DOHH2 (cell line): Measurements from ENCODE around the gene NIM1K.
"Not testable (repeated sequence)": the region's sequence is repeated elsewhere in the genome, so short reads cannot be mapped to it uniquely, and the experiment has no call there.

ENCODE experiments used
- H3F3A ChIP-seq: fragments of 200-600 bp; sonication (generic), shearing (Covaris generic); 2 replicates; pipeline ENCODE4 v1.6.0; 2016; ENCODE audit warnings: antibody characterized with exemption, mild to moderate bottlenecking; ENCODE audit not compliant: control insufficient read depth, insufficient read depth
- H3K27ac ChIP-seq: fragments of 200-600 bp; sonication (generic); 2 replicates; pipeline ENCODE4 v1.5.1; 2014; ENCODE audit warnings: low read depth, mild to moderate bottlenecking, low read length, moderate library complexity
- H3K27me3 ChIP-seq: fragments of 200-600 bp; sonication (generic); 2 replicates; pipeline ENCODE4 v1.6.1; 2014; ENCODE audit warnings: mild to moderate bottlenecking, low read length, mixed read lengths; ENCODE audit not compliant: control insufficient read depth
- H3K36me3 ChIP-seq: fragments of 200-600 bp; sonication (generic); 2 replicates; pipeline ENCODE4 v1.6.1; 2014; ENCODE audit warnings: mild to moderate bottlenecking, low read length, moderate library complexity, mixed read lengths; ENCODE audit not compliant: control insufficient read depth
- H3K4me1 ChIP-seq: fragments of 200-600 bp; sonication (generic); 2 replicates; pipeline ENCODE4 v1.6.1; 2014; ENCODE audit warnings: mild to moderate bottlenecking, low read length, mixed read lengths; ENCODE audit not compliant: control insufficient read depth
- H3K4me2 ChIP-seq: fragments of 200-600 bp; sonication (generic); 2 replicates; pipeline ENCODE4 v1.6.0; 2014; ENCODE audit warnings: mild to moderate bottlenecking, low read length, moderate library complexity
- H3K4me3 ChIP-seq: fragments of 200-600 bp; sonication (generic); 2 replicates; pipeline ENCODE4 v1.5.1; 2014; ENCODE audit warnings: mild to moderate bottlenecking, low read length, mixed read lengths
- H3K79me2 ChIP-seq: fragments of 200-600 bp; sonication (generic); 2 replicates; pipeline ENCODE4 v1.6.1; 2014; ENCODE audit warnings: mild to moderate bottlenecking, low read length, mixed read lengths; ENCODE audit not compliant: control insufficient read depth
- H3K9me2 ChIP-seq: fragments of 200-600 bp; sonication (generic); replicated peaks from 2 replicates; pipeline ENCODE4 v1.6.1; 2014; ENCODE audit warnings: mild to moderate bottlenecking, low read length, mixed read lengths; ENCODE audit not compliant: control insufficient read depth
- H3K9me3 ChIP-seq: fragments of 200-600 bp; sonication (generic); 2 replicates; pipeline ENCODE4 v1.6.1; 2014; ENCODE audit warnings: antibody characterized with exemption, low read length, mixed read lengths; ENCODE audit not compliant: control insufficient read depth, insufficient read depth
- H4K20me1 ChIP-seq: fragments of 200-600 bp; sonication (generic); 2 replicates; pipeline ENCODE4 v1.6.0; 2014; ENCODE audit warnings: low read depth, mild to moderate bottlenecking, antibody characterized with exemption, low read length, moderate library complexity; ENCODE audit not compliant: control insufficient read depth, insufficient read depth
- CTCF ChIP-seq: fragments of 200-600 bp; sonication (generic); IDR thresholded peaks from one replicate; pipeline ENCODE4 v1.5.1; 2014; ENCODE audit warnings: antibody characterized with exemption, mild to moderate bottlenecking, low read depth, low read length; ENCODE audit not compliant: poor library complexity, severe bottlenecking
- EZH2phosphoT487 ChIP-seq: fragments of 200-600 bp; sonication (generic); IDR thresholded peaks from 2 replicates; pipeline ENCODE4 v1.6.1; 2017; ENCODE audit warnings: borderline replicate concordance, mild to moderate bottlenecking, antibody characterized with exemption, low read length, moderate library complexity, mixed read lengths

NIM1K gene

GRCh38 chr5:43255704-43256103 lies 63.7 kb downstream of the NIM1K start:
- H3K9me3 ChIP-seq = no peaks in the 10 kb centered on the region
- H3K4me2 ChIP-seq = no peak overlapping the region
- H3K4me1 ChIP-seq = no peaks in the 10 kb centered on the region

GRCh38 chr5:43256261-43256966 lies 64.4 kb downstream of the NIM1K start:
- H3K36me3 ChIP-seq = no peaks in the 10 kb centered on the region
- H3K9me3 ChIP-seq = no peaks in the 10 kb centered on the region
- peaks cover 11% of the 10 kb centered on the region for H3K27me3 ChIP-seq
- no peak overlapping the region for H3K4me2 ChIP-seq
- no peaks in the 10 kb centered on the region for H3F3A ChIP-seq
- H3K27ac ChIP-seq = no peak overlapping the region
- H4K20me1 ChIP-seq = no peaks in the 10 kb centered on the region
- TF ChIP-seq CTCF (no peak), EZH2phosphoT487 (no peak)
- no peak overlapping the region for H3K4me3 ChIP-seq
- H3K4me1 ChIP-seq = no peaks in the 10 kb centered on the region
- no peaks in the 10 kb centered on the region for H3K79me2 ChIP-seq
- no peaks in the 10 kb centered on the region for H3K9me2 ChIP-seq

More at GRCh38 chr5:43255704-43256103, 63.7 kb downstream of the NIM1K start:
- H3K27ac ChIP-seq = no peak overlapping the region
- no peaks in the 10 kb centered on the region for H3K9me2 ChIP-seq
- H4K20me1 ChIP-seq = no peaks in the 10 kb centered on the region
- H3K27me3 ChIP-seq = peaks cover 14% of the 10 kb centered on the region
- TF ChIP-seq CTCF (no peak), EZH2phosphoT487 (no peak)
- no peak overlapping the region for H3K4me3 ChIP-seq
- H3K36me3 ChIP-seq = no peaks in the 10 kb centered on the region
- no peaks in the 10 kb centered on the region for H3K79me2 ChIP-seq
- no peaks in the 10 kb centered on the region for H3F3A ChIP-seq

- no peaks in the 10 kb centered on the region for H4K20me1 ChIP-seq
- no peaks in the 10 kb centered on the region for H3K9me3 ChIP-seq
- no peaks in the 10 kb centered on the region for H3K4me1 ChIP-seq
- no peak for TF ChIP-seq EZH2phosphoT487
- no peak for TF ChIP-seq CTCF
- H3K4me3 ChIP-seq = no peak overlapping the region
- no peaks in the 10 kb centered on the region for H3K36me3 ChIP-seq
- H3K27me3 ChIP-seq = peaks cover 9% of the 10 kb centered on the region
- no peaks in the 10 kb centered on the region for H3F3A ChIP-seq
- no peak overlapping the region for H3K27ac ChIP-seq
- no peaks in the 10 kb centered on the region for H3K9me2 ChIP-seq
- no peaks in the 10 kb centered on the region for H3K79me2 ChIP-seq
- no peak overlapping the region for H3K4me2 ChIP-seq
These were observed 66.1 kb downstream of the NIM1K start for GRCh38 chr5:43258116-43258515.

GRCh38 chr5:43262269-43262668 lies 70.2 kb downstream of the NIM1K start:
- H3K9me2 ChIP-seq, H3K9me3 ChIP-seq, H3K79me2 ChIP-seq, H3K4me2 ChIP-seq, H3K36me3 ChIP-seq, H3K27ac ChIP-seq, H3K4me1 ChIP-seq, H3K4me3 ChIP-seq, H3F3A ChIP-seq, H3K27me3 ChIP-seq, H4K20me1 ChIP-seq: not testable (repeated sequence)
